ENCODE data around the gene KRTAP2-3. TPM values are rescaled to one million over a fixed set of nuclear protein-coding genes. Genes with fewer than 3 reads are reported as not detected.
"Not testable (repeated sequence)": the region's sequence is repeated elsewhere in the genome, so short reads cannot be mapped to it uniquely, and the experiment has no call there.

The KRTAP2-3 gene
- total and polyA plus RNA-seq, 4 donors: not detected

DNA sequence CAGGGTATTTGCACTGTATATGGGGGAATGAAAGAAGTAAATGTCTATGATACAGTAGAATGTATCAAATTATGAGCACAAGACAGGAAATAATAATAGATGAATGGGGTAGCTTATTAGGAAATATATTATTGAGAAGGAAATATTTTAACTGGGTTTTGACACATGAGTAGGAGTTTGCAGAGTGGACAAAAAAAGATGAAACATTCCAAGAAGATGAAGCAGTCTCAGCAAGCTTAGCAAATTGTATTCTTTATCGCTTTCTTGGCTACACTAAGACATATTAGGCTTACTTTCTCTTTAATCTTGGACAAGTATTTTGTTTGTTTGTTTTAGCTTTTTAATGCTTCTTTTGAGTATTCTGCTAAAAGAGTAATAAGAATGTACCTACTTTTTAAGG, 44.0 kb upstream of the KRTAP2-3 start:
- no peak overlapping the region for H3K27ac ChIP-seq (ENCODE audit: low read depth in 1 of 2, low read length in 1 of 2)
- peaks cover 0 to 1% (median 0%) of the 10 kb centered on the region in 5 donors for H3K4me1 ChIP-seq (ENCODE audit: control insufficient read depth in 5 of 5, insufficient read depth in 5 of 5, low read length in 5 of 5)
- no peak overlapping the region for H3K4me3 ChIP-seq
- 96 to 98% methylated on average over 1 of the region's 1 CpG for WGBS, 2 donors
- H3K9ac ChIP-seq (ENCODE audit: insufficient read depth in 1 of 2, low read length in 2 of 2): no peak overlapping the region
- DNase-seq: no peak
- ATAC-seq (ENCODE audit: insufficient read depth, low FRiP score): no peak
- no peaks in the 10 kb centered on the region for H3K27me3 ChIP-seq (ENCODE audit: control insufficient read depth in 3 of 3, insufficient read depth in 3 of 3, low read length in 2 of 3)
- TF ChIP-seq, protein P1, sequence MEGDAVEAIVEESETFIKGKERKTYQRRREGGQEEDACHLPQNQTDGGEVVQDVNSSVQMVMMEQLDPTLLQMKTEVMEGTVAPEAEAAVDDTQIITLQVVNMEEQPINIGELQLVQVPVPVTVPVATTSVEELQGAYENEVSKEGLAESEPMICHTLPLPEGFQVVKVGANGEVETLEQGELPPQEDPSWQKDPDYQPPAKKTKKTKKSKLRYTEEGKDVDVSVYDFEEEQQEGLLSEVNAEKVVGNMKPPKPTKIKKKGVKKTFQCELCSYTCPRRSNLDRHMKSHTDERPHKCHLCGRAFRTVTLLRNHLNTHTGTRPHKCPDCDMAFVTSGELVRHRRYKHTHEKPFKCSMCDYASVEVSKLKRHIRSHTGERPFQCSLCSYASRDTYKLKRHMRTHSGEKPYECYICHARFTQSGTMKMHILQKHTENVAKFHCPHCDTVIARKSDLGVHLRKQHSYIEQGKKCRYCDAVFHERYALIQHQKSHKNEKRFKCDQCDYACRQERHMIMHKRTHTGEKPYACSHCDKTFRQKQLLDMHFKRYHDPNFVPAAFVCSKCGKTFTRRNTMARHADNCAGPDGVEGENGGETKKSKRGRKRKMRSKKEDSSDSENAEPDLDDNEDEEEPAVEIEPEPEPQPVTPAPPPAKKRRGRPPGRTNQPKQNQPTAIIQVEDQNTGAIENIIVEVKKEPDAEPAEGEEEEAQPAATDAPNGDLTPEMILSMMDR (IDR thresholded peaks at IDR 0.05; ENCODE audit: control extremely low read depth, extremely low read depth): no peak
- H3K36me3 ChIP-seq (ENCODE audit: control insufficient read depth in 4 of 4, insufficient read depth in 4 of 4, low read length in 4 of 4): no peaks in the 10 kb centered on the region
- no peaks in the 10 kb centered on the region for H3K9me3 ChIP-seq (ENCODE audit: control insufficient read depth in 4 of 4, insufficient read depth in 3 of 4, low read length in 3 of 4)

DNA sequence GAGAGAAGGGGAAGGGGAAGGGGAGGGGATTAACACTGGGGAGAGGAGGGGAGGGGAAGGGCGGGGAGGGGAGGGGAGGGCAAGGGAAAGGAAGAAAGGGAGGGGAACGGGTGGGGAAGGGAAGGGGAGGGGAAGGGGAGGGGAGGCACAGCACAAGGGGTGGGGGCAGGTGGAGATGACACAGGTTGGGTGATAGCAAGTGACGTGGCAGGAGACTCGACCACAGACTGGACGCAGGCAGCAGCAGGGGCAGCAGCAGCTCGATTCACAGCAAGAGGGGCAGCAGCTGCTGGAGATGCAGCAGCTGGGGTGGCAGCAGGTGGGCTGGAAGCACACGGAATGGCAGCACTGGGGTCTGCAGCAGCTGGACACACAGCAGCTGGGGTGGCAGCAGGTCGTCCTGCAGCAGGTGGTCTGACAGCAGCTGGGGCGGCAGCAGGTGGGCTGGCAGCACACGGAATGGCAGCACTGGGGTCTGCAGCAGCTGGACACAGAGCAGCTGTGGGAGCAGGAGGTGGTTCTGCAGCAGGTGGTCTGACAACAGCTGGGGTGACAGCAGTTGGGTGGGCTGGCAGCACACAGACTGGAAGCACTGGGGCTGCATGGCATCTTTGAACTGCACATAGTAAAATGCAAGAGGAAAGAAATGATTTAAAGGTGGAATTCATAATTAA, 41.8 kb upstream of the KRTAP2-3 start, which contains the start of gene KRTAP4-16:
KRTAP4-16 (minus strand) TSS at position 624 of the 674 bp plus-strand sequence; CDS start at position 624, 0 bp downstream.
- Histone ChIP-seq H3K27ac (ENCODE audit: low read depth in 1 of 2, low read length in 1 of 2) (no peak within 1 kb of the TSS), H3K4me1 (ENCODE audit: control insufficient read depth in 5 of 5, insufficient read depth in 5 of 5, low read length in 5 of 5) (no peaks in the 10 kb centered on the region), H3K9ac (ENCODE audit: insufficient read depth in 1 of 2, low read length in 2 of 2) (no peak within 1 kb of the TSS), H3K27me3 (ENCODE audit: control insufficient read depth in 3 of 3, insufficient read depth in 3 of 3, low read length in 2 of 3) (no peaks in the 10 kb centered on the region), H3K9me3 (ENCODE audit: control insufficient read depth in 4 of 4, insufficient read depth in 3 of 4, low read length in 3 of 4) (no peaks in the 10 kb centered on the region), H3K36me3 (ENCODE audit: control insufficient read depth in 4 of 4, insufficient read depth in 4 of 4, low read length in 4 of 4) (no peaks in the 10 kb centered on the region), H3K4me3 (no peak within 1 kb of the TSS)
- no peak for DNase-seq
- TF ChIP-seq, protein P1 (IDR thresholded peaks at IDR 0.05; ENCODE audit: control extremely low read depth, extremely low read depth): no peak
- ATAC-seq (ENCODE audit: insufficient read depth, low FRiP score): no peak
- WGBS, 2 donors: 65 to 71% methylated on average over 9 of the region's 10 CpGs

DNA sequence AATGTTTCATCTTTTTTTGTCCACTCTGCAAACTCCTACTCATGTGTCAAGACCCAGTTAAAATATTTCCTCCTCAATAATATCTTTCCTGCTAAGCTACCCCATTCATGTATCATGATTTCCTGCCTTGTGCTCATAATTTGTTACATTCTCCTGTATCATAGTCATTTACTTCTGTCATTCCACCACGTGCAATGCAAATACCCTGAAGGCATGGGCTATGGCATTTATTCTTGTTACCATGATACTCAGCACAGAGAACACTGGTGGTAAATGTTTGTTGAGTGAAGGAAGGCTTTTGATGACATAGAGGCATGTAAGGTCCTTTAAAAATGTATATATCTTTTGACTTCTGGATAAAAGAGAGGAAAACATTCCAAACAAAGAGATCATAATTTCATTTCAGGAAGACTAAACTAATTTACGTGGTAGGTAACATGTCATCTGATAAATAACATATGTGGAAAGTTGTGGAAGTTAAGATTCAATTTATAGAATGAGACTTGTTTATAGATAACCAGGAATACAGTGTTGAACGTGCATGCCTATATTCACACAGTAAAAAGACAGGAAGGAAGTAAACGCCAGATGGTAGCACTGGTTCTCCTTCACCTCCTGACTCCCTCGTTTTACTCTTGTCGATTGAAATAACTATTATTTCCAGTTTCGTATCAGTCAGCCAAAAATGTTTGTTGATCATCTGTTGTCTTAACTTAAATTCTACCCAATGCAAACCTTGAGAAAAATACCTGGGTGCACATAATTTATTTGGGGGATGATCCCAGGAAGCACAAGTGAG, 40.0 kb upstream of the KRTAP2-3 start:
- not testable (repeated sequence) for ATAC-seq (ENCODE audit: insufficient read depth, low FRiP score); H3K27ac ChIP-seq (ENCODE audit: low read depth in 1 of 2, low read length in 1 of 2); DNase-seq; H3K36me3 ChIP-seq (ENCODE audit: control insufficient read depth in 4 of 4, insufficient read depth in 4 of 4, low read length in 4 of 4); H3K4me1 ChIP-seq (ENCODE audit: control insufficient read depth in 5 of 5, insufficient read depth in 5 of 5, low read length in 5 of 5); H3K9me3 ChIP-seq (ENCODE audit: control insufficient read depth in 4 of 4, insufficient read depth in 3 of 4, low read length in 3 of 4); H3K4me3 ChIP-seq; H3K27me3 ChIP-seq (ENCODE audit: control insufficient read depth in 3 of 3, insufficient read depth in 3 of 3, low read length in 2 of 3); H3K9ac ChIP-seq (ENCODE audit: insufficient read depth in 1 of 2, low read length in 2 of 2)
- 22 to 44% methylated on average over 7 of the region's 7 CpGs for whole genome bisulfite sequencing, 2 donors

DNA sequence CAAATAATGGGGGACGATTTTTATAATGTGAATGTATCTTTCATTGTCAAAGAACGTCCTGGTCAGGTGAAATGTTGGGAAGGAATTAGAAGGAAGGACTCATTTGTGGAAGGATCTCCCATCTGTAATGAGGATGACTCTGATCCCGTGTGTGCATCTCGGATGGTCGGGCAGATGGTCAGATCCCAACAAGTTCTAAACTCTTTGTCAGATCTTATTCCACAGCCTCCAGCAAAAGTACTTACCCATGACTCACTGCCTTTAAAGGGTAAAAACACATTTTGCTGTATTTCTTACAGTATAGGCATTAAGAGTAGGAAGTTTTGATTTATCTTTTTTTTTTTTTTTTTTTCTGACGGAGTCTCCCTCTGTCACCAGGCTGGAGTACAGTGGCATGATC, 38.6 kb upstream of the KRTAP2-3 start:
- Histone ChIP-seq H3K27me3 (ENCODE audit: control insufficient read depth in 3 of 3, insufficient read depth in 3 of 3, low read length in 2 of 3) (no peaks in the 10 kb centered on the region), H3K36me3 (ENCODE audit: control insufficient read depth in 4 of 4, insufficient read depth in 4 of 4, low read length in 4 of 4) (no peaks in the 10 kb centered on the region), H3K4me3 (no peak overlapping the region), H3K27ac (ENCODE audit: low read depth in 1 of 2, low read length in 1 of 2) (no peak overlapping the region), H3K4me1 (ENCODE audit: control insufficient read depth in 5 of 5, insufficient read depth in 5 of 5, low read length in 5 of 5) (no peaks in the 10 kb centered on the region), H3K9ac (ENCODE audit: insufficient read depth in 1 of 2, low read length in 2 of 2) (no peak overlapping the region), H3K9me3 (ENCODE audit: control insufficient read depth in 4 of 4, insufficient read depth in 3 of 4, low read length in 3 of 4) (no peaks in the 10 kb centered on the region)
- 79 to 93% methylated on average over 6 of the region's 6 CpGs for WGBS, 2 donors
- TF ChIP-seq, protein P1 (IDR thresholded peaks at IDR 0.05; ENCODE audit: control extremely low read depth, extremely low read depth): no peak
- ATAC-seq (ENCODE audit: insufficient read depth, low FRiP score) (no peak), DNase-seq (no peak)
